Stomach (tissue), 9 donors: ENCODE results near the gene TOGARAM1. TPM values are rescaled to one million over a fixed set of nuclear protein-coding genes. Genes with fewer than 3 reads are reported as not detected.

Source experiments
- DNase-seq, 2 donors: peaks; one replicate each; pipeline versions ENCODE4 v3.0.0 to v3.0.0-alpha.2; 2013 to 2019
- H3K27ac ChIP-seq, 5 donors: fragments of 200-600 bp in 4 of 5; sonication (generic) in 4 of 5; one replicate each; pipeline ENCODE4 v1.5.1; 2013 to 2019; ENCODE audit warnings: mild to moderate bottlenecking in 1 of 5, moderate library complexity in 1 of 5
- H3K27me3 ChIP-seq, 3 donors: fragments of 200-600 bp; sonication (generic); one replicate each; pipeline ENCODE4 v1.5.1; 2017 to 2019; ENCODE audit warnings: mixed run types in 1 of 3
- H3K36me3 ChIP-seq, 4 donors: fragments of 200-600 bp; sonication (generic); 1 replicate in 3 of 4; 2 replicates in 1 of 4; pipeline ENCODE4 v1.5.1; 2016 to 2019
- H3K4me1 ChIP-seq, 4 donors: fragments of 200-600 bp; sonication (generic); one replicate each; pipeline ENCODE4 v1.5.1; 2016 to 2019
- H3K4me3 ChIP-seq, 4 donors: fragments of 200-600 bp; sonication (generic) in 3 of 4; one replicate each; pipeline ENCODE4 v1.5.1; 2016 to 2019; ENCODE audit warnings: mild to moderate bottlenecking in 1 of 4
- H3K9me3 ChIP-seq, 4 donors: fragments of 200-600 bp; sonication (generic); one replicate each; pipeline ENCODE4 v1.5.1; 2016 to 2019
- CTCF ChIP-seq, 7 experiments: fragments of 450-650 bp in 4 of 7; fragments of 200-600 bp in 3 of 7; sonication (generic) in 3 of 7; IDR thresholded peaks; one replicate each; pipeline ENCODE4 v1.5.1; 2016 to 2019; ENCODE audit warnings: antibody characterized with exemption in 7 of 7, control low read depth in 2 of 7, mild to moderate bottlenecking in 1 of 7
- EP300 ChIP-seq: sonication (generic); formaldehyde crosslinking; IDR thresholded peaks from one replicate; pipeline ENCODE4 v1.6.1; 2017; ENCODE audit warnings: antibody characterized with exemption
- POLR2A ChIP-seq, 4 donors: fragments of 450-650 bp; IDR thresholded peaks; one replicate each; pipeline ENCODE4 v1.6.1; 2016; ENCODE audit warnings: antibody characterized with exemption in 4 of 4, control low read depth in 2 of 4, mild to moderate bottlenecking in 1 of 4, moderate library complexity in 1 of 4
- POLR2AphosphoS5 ChIP-seq, 3 donors: sonication (generic); formaldehyde crosslinking; IDR thresholded peaks; one replicate each; pipeline ENCODE4 v1.6.1; 2016; ENCODE audit warnings: antibody characterized with exemption in 3 of 3
- WGBS, 5 donors: extraction: QIAGEN DNeasy Blood & Tissue Kit in 3 of 5; methylation state at CpG; one replicate each; pipeline versions ENCODE4 v1.1.5 to v1.1.7; 2013 to 2018; 5-methylcytosine and 5-hydroxymethylcytosine counted together
- intact Hi-C: fragments of 100-400 bp; cut with DNase I; formaldehyde crosslinking; loops from one replicate; pipeline ENCODE4 v1.15.1; 2023; ENCODE audit warnings: low total_unique reads
- polyA plus RNA-seq, 3 donors: library from polyadenylated mRNA; stranded (reverse); fragments of 200-250 nt; gene quantifications; one replicate each; pipeline ENCODE4 v1.2.3, GENCODE V29; 2013
- total RNA-seq, 5 donors: library from RNA; depleted of rRNA; stranded (reverse); fragments of >200 nt; gene quantifications; one replicate each; pipeline versions ENCODE4 v1.1.0 to v1.2.3, GENCODE V29; 2014 to 2016
- donor health status: healthy with polysubstance abuse.
- donor health status: Bipolar disorder and iron deficiency.
- donor health status: healthy.

TOGARAM1 gene
- total and polyA plus RNA-seq, 8 donors: 2.6 to 58.0 (median 8.3) TPM

- intact Hi-C loops: no loop called here
- H3K9me3 ChIP-seq: no peaks in the 10 kb centered on the region
- H3K4me3 ChIP-seq: peak overlapping the region; percentile 71 to 80 (median 74)
- 0 to 1% (median 1%) methylated on average over 7 to 10 of the region's 10 CpGs for WGBS, 5 donors
- H3K4me1 ChIP-seq: peaks cover 23 to 49% (median 40%) of the 10 kb centered on the region in 4 donors
- DNase-seq: no peak
- H3K36me3 ChIP-seq: no peaks in the 10 kb centered on the region
- TF ChIP-seq CTCF (IDR thresholded peaks at IDR 0.05) (no peak), POLR2A (IDR thresholded peaks at IDR 0.05) (no peak), EP300 (no peak), POLR2AphosphoS5 (IDR thresholded peaks at IDR 0.05) (no peak)
- H3K27me3 ChIP-seq: no peaks in the 10 kb centered on the region
- H3K27ac ChIP-seq: peak overlapping the region; percentile 37 to 92 (median 89)
Measured at GRCh38 chr14:45083617-45083975, 121.6 kb downstream of the TOGARAM1 start.

GRCh38 chr14:45083976-45084722 is 122.2 kb downstream of the TOGARAM1 start, which contains the start of gene PRPF39:
PRPF39 (plus strand) TSS chr14:45084116; CDS start chr14:45095240, 11,124 bp downstream.
- TF ChIP-seq POLR2A (IDR thresholded peaks at IDR 0.05) (peak in 2 of 4 donors; percentile 49 to 57), CTCF (IDR thresholded peaks at IDR 0.05) (peak in 1 of 7 experiments; percentile 8), EP300 (no peak), POLR2AphosphoS5 (IDR thresholded peaks at IDR 0.05) (peak; percentile 97 to 99 (median 98))
- H3K27me3 ChIP-seq: no peaks in the 10 kb centered on the region
- intact Hi-C loops: no loop called here
- H3K9me3 ChIP-seq: no peaks in the 10 kb centered on the region
- H3K4me3 ChIP-seq: peak within 1 kb of the TSS; percentile 71 to 80 (median 74)
- no peaks in the 10 kb centered on the region for H3K36me3 ChIP-seq
- peak; percentile 97 to 99 for DNase-seq
- 0 to 1% (median 1%) methylated on average over 16 to 49 of the region's 49 CpGs for WGBS, 5 donors
- peaks cover 23 to 55% (median 43%) of the 10 kb centered on the region in 4 donors for H3K4me1 ChIP-seq
- peak within 1 kb of the TSS; percentile 88 to 92 (median 89) for H3K27ac ChIP-seq

GRCh38 chr14:45084946-45085346 is 123.0 kb downstream of the TOGARAM1 start:
- Histone ChIP-seq H3K4me1 (peaks cover 23 to 63% (median 47%) of the 10 kb centered on the region in 4 donors), H3K9me3 (no peaks in the 10 kb centered on the region), H3K27me3 (no peaks in the 10 kb centered on the region), H3K4me3 (peak overlapping the region; percentile 71 to 80 (median 74)), H3K36me3 (no peaks in the 10 kb centered on the region), H3K27ac (peak overlapping the region in 4 of 5 donors; percentile 88 to 92 (median 90))
- TF ChIP-seq POLR2AphosphoS5 (IDR thresholded peaks at IDR 0.05): no peak
- no peak for TF ChIP-seq POLR2A (IDR thresholded peaks at IDR 0.05)
- TF ChIP-seq EP300: no peak
- no peak for TF ChIP-seq CTCF (IDR thresholded peaks at IDR 0.05)
- intact Hi-C loops: no loop called here
- peak in 1 of 2 donors; percentile 37 for DNase-seq
- WGBS, 5 donors: 0 to 4% (median 1%) methylated on average over 4 of the region's 4 CpGs

GRCh38 chr14:45089813-45090212 is 127.8 kb downstream of the TOGARAM1 start:
- Histone ChIP-seq H3K27ac (no peak overlapping the region), H3K9me3 (no peaks in the 10 kb centered on the region), H3K4me3 (no peak overlapping the region), H3K4me1 (peaks cover 20 to 68% (median 46%) of the 10 kb centered on the region in 4 donors), H3K27me3 (no peaks in the 10 kb centered on the region), H3K36me3 (no peaks in the 10 kb centered on the region)
- TF ChIP-seq CTCF (IDR thresholded peaks at IDR 0.05): no peak
- TF ChIP-seq POLR2A (IDR thresholded peaks at IDR 0.05): no peak
- no peak for TF ChIP-seq EP300
- no peak for TF ChIP-seq POLR2AphosphoS5 (IDR thresholded peaks at IDR 0.05)
- intact Hi-C loops: no loop called here
- no peak for DNase-seq
- 30 to 45% (median 38%) methylated on average over 1 of the region's 1 CpG for WGBS, 5 donors
